H9 (cell line): ENCODE results near the gene MGMT. TPM values are rescaled to one million over a fixed set of nuclear protein-coding genes. Genes with fewer than 3 reads are reported as not detected.

Experiments used
- DNase-seq: peaks from one replicate; pipeline ENCODE4 v3.0.0-alpha.2; 2017
- H2AFZ ChIP-seq: one replicate; pipeline ENCODE4 v1.6.1; 2013; ENCODE audit warnings: mild to moderate bottlenecking, low read length, control low read depth, moderate library complexity
- H2AK5ac ChIP-seq: 2 replicates; pipeline ENCODE4 v1.6.1; 2013; ENCODE audit warnings: low read length, control low read depth, mixed read lengths; ENCODE audit not compliant: insufficient read length
- H2BK120ac ChIP-seq: one replicate; pipeline ENCODE4 v1.6.1; 2013; ENCODE audit warnings: low read depth, mild to moderate bottlenecking, low read length, control low read depth, inconsistent platforms; ENCODE audit not compliant: poor library complexity, severe bottlenecking
- H2BK12ac ChIP-seq: 2 replicates; pipeline ENCODE4 v1.6.1; 2013; ENCODE audit warnings: low read length, control low read depth, mixed read lengths, low read depth; ENCODE audit not compliant: insufficient read length
- H2BK15ac ChIP-seq: 2 replicates; pipeline ENCODE4 v1.6.1; 2013; ENCODE audit warnings: low read depth, low read length, control low read depth
- H2BK20ac ChIP-seq: one replicate; pipeline ENCODE4 v1.6.1; 2013; ENCODE audit warnings: low read depth, mild to moderate bottlenecking, low read length, control low read depth, inconsistent platforms; ENCODE audit not compliant: poor library complexity, severe bottlenecking
- H2BK5ac ChIP-seq: 2 replicates; pipeline ENCODE4 v1.6.1; 2013; ENCODE audit warnings: low read length, control low read depth, mixed read lengths; ENCODE audit not compliant: insufficient read length
- H3K14ac ChIP-seq: 2 replicates; pipeline ENCODE4 v1.6.1; 2013; ENCODE audit warnings: low read length, control low read depth; ENCODE audit not compliant: insufficient read depth
- H3K18ac ChIP-seq: 2 replicates; pipeline ENCODE4 v1.6.1; 2013; ENCODE audit warnings: low read depth, mild to moderate bottlenecking, mixed read lengths, low read length, control low read depth; ENCODE audit not compliant: insufficient read length
- H3K23ac ChIP-seq: 2 replicates; pipeline ENCODE4 v1.6.1; 2013; ENCODE audit warnings: low read length, control low read depth, mixed read lengths, low read depth; ENCODE audit not compliant: insufficient read length
- H3K23me2 ChIP-seq: 2 replicates; pipeline ENCODE4 v1.6.1; 2013; ENCODE audit warnings: low read depth, mild to moderate bottlenecking, mixed read lengths, low read length, control low read depth; ENCODE audit not compliant: insufficient read length, poor library complexity, severe bottlenecking
- H3K27ac ChIP-seq: 2 replicates; pipeline ENCODE4 v1.5.1; 2013; ENCODE audit warnings: low read length, control low read depth, mixed read lengths, low read depth; ENCODE audit not compliant: insufficient read length
- H3K27me3 ChIP-seq: 2 replicates; pipeline ENCODE4 v1.6.1; 2013; ENCODE audit warnings: low read length, control low read depth, inconsistent platforms; ENCODE audit not compliant: insufficient read depth
- H3K4ac ChIP-seq: 2 replicates; pipeline ENCODE4 v1.6.1; 2013; ENCODE audit warnings: low read depth, mild to moderate bottlenecking, control low read depth, inconsistent platforms, low read length, moderate library complexity
- H3K4me1 ChIP-seq: 2 replicates; pipeline ENCODE4 v1.6.1; 2013; ENCODE audit warnings: low read length, control low read depth, inconsistent platforms; ENCODE audit not compliant: insufficient read depth
- H3K4me2 ChIP-seq: 2 replicates; pipeline ENCODE4 v1.6.1; 2013; ENCODE audit warnings: low read length, control low read depth, mixed read lengths; ENCODE audit not compliant: insufficient read length, insufficient read depth
- H3K56ac ChIP-seq: 2 replicates; pipeline ENCODE4 v1.6.1; 2013; ENCODE audit warnings: low read depth, mild to moderate bottlenecking, mixed read lengths, low read length, control low read depth; ENCODE audit not compliant: insufficient read length
- H3K79me1 ChIP-seq: 2 replicates; pipeline ENCODE4 v1.6.1; 2013; ENCODE audit warnings: low read depth, mild to moderate bottlenecking, moderate library complexity, low read length, control low read depth, inconsistent platforms; ENCODE audit not compliant: insufficient read depth, poor library complexity, severe bottlenecking
- H3K79me2 ChIP-seq: 2 replicates; pipeline ENCODE4 v1.6.1; 2013; ENCODE audit warnings: low read length, control low read depth, inconsistent platforms; ENCODE audit not compliant: insufficient read depth
- H3K9ac ChIP-seq: 2 replicates; pipeline ENCODE4 v1.6.1; 2013; ENCODE audit warnings: low read length, control low read depth, mixed read lengths; ENCODE audit not compliant: insufficient read length; ENCODE audit errors: extremely low read depth
- H3K9me3 ChIP-seq: one replicate; pipeline ENCODE4 v1.6.1; 2013; ENCODE audit warnings: low read depth, low read length, inconsistent platforms; ENCODE audit not compliant: control insufficient read depth
- H3T11ph ChIP-seq: one replicate; pipeline ENCODE4 v1.6.1; 2013; ENCODE audit warnings: mild to moderate bottlenecking, low read length, control low read depth, inconsistent platforms
- H4K20me1 ChIP-seq: one replicate; pipeline ENCODE4 v1.6.1; 2013; ENCODE audit not compliant: control insufficient read depth, insufficient read length, insufficient read depth
- H4K5ac ChIP-seq: 2 replicates; pipeline ENCODE4 v1.6.1; 2013; ENCODE audit warnings: low read depth, mild to moderate bottlenecking, mixed read lengths, low read length, control low read depth; ENCODE audit not compliant: insufficient read length
- H4K8ac ChIP-seq: replicated peaks from 2 replicates; pipeline ENCODE4 v1.6.1; 2013; ENCODE audit warnings: low read length, control low read depth, mixed read lengths, low read depth; ENCODE audit not compliant: insufficient read length
- H4K91ac ChIP-seq: 2 replicates; pipeline ENCODE4 v1.6.1; 2013; ENCODE audit warnings: low read depth, mild to moderate bottlenecking, moderate library complexity, mixed read lengths, low read length, control low read depth; ENCODE audit not compliant: insufficient read length
- H3K27ac Mint-ChIP-seq, 3 experiments: 2 replicates in 2 of 3; 3 replicates in 1 of 3; pipeline ENCODE4 v1.8.0; 2020 to 2021; ENCODE audit warnings: mixed read lengths in 3 of 3, mild to moderate bottlenecking in 1 of 3, moderate library complexity in 1 of 3
- H3K27me3 Mint-ChIP-seq: 2 replicates; pipeline ENCODE4 v1.8.0; 2021; ENCODE audit warnings: low read depth, mild to moderate bottlenecking, moderate library complexity, mixed read lengths
- H3K36me3 Mint-ChIP-seq, 3 experiments: 2 replicates in 2 of 3; 3 replicates in 1 of 3; pipeline ENCODE4 v1.8.0; 2020 to 2021; ENCODE audit warnings: low read depth in 3 of 3, mixed read lengths in 3 of 3; ENCODE audit not compliant: insufficient read depth in 1 of 3
- H3K4me1 Mint-ChIP-seq, 2 experiments: 2 replicates each; pipeline ENCODE4 v1.8.0; 2020; ENCODE audit warnings: mixed read lengths in 2 of 2
- H3K4me3 Mint-ChIP-seq, 2 experiments: 2 replicates in 1 of 2; 3 replicates in 1 of 2; pipeline ENCODE4 v1.8.0; 2020 to 2021; ENCODE audit warnings: mild to moderate bottlenecking in 2 of 2, mixed read lengths in 2 of 2, moderate library complexity in 1 of 2
- H3K9me3 Mint-ChIP-seq, 2 experiments: 2 replicates in 1 of 2; 3 replicates in 1 of 2; pipeline ENCODE4 v1.8.0; 2020; ENCODE audit warnings: mild to moderate bottlenecking in 2 of 2, mixed read lengths in 2 of 2, moderate library complexity in 1 of 2
- CTCF ChIP-seq: fragments of 200-600 bp; sonication (generic); conservative IDR thresholded peaks from 3 replicates; pipeline ENCODE4 v1.8.0; 2021; ENCODE audit warnings: antibody characterized with exemption, mild to moderate bottlenecking
- WGBS: extraction: QIAGEN DNeasy Blood & Tissue Kit; methylation state at CpG from one replicate; pipeline ENCODE4 v1.1.7; 2013; ENCODE audit warnings: missing lambda C conversion rate, low lambda C conversion rate, mixed read lengths; ENCODE audit not compliant: insufficient read length; ENCODE audit errors: extremely low coverage; 5-methylcytosine and 5-hydroxymethylcytosine counted together
- total RNA-seq: library from RNA; stranded (reverse); gene quantifications from 2 replicates; pipeline ENCODE4 v1.2.1, GENCODE V29; 2021

Gene MGMT
- total RNA-seq, 1 experiment from 2014 or later, result 18.4 TPM

GRCh38 chr10:129728246-129728820 lies 261.3 kb downstream of the MGMT start:
- no peak overlapping the region for H3K56ac ChIP-seq
- no peak overlapping the region; a peak in 1 of 5 replicates for H3K4me3 Mint-ChIP-seq
- H3K14ac ChIP-seq, result no peak overlapping the region
- H3K9me3 ChIP-seq, result peaks cover 8% of the 10 kb centered on the region
- peaks cover 15 to 17% of the 10 kb centered on the region in 2 experiments for H3K9me3 Mint-ChIP-seq
- no peaks in the 10 kb centered on the region for H3K23me2 ChIP-seq
- H3K9ac ChIP-seq, result no peak overlapping the region
- H3K79me1 ChIP-seq, result no peaks in the 10 kb centered on the region
- H3K27me3 Mint-ChIP-seq, result peaks cover 4% of the 10 kb centered on the region; the same call in 1 of the 2 replicates
- H3K4me1 Mint-ChIP-seq, result peaks cover 11 to 18% of the 10 kb centered on the region in 2 experiments
- H4K20me1 ChIP-seq, result no peaks in the 10 kb centered on the region
- no peak overlapping the region for H4K91ac ChIP-seq
- TF ChIP-seq CTCF, result no peak
- no peak overlapping the region for H4K8ac ChIP-seq
- no peak overlapping the region for H2BK120ac ChIP-seq
- H2AFZ ChIP-seq, result no peak overlapping the region
- no CpG with 5 or more reads among the region's 13 CpGs for WGBS
- H3K36me3 Mint-ChIP-seq, result peaks cover 17 to 20% (median 20%) of the 10 kb centered on the region in 3 experiments
- no peak overlapping the region for H3K4ac ChIP-seq
- no peak overlapping the region for H2BK20ac ChIP-seq
- 0 out of 2 replicates have a peak, but pooled peaks cover 2% of the 10 kb centered on the region for H3K4me1 ChIP-seq
- H3K79me2 ChIP-seq, result no peaks in the 10 kb centered on the region
- H2BK15ac ChIP-seq, result no peak overlapping the region
- no peak overlapping the region for H3K23ac ChIP-seq
- peak overlapping the region in 2 of 3 experiments; percentile 73 to 88; a peak in 3 of 7 replicates for H3K27ac Mint-ChIP-seq
- H3K27ac ChIP-seq, result no peak overlapping the region
- no peak overlapping the region for H2AK5ac ChIP-seq
- no peak overlapping the region for H2BK12ac ChIP-seq
- H3K27me3 ChIP-seq, result no peaks in the 10 kb centered on the region
- no peak overlapping the region for H3K18ac ChIP-seq
- no peak for DNase-seq
- no peak overlapping the region for H3K4me2 ChIP-seq
- H4K5ac ChIP-seq, result no peak overlapping the region
- no peak overlapping the region for H3T11ph ChIP-seq
- H2BK5ac ChIP-seq, result no peak overlapping the region
